ENCODE data around the gene ZNF578.
"Not testable (repeated sequence)": the region's sequence is repeated elsewhere in the genome, so short reads cannot be mapped to it uniquely, and the experiment has no call there.

Gene ZNF578

GRCh38 chr19:52561611-52562010, 108.3 kb downstream of the ZNF578 start:
- DNase-seq (ENCODE audit: low read depth) = not testable (repeated sequence)

Measured in fibroblast of gingiva (primary cell).